ENCODE measurements around the gene DAD1.

GRCh38 chr14:22587247-22587646 is 1.8 kb downstream of the DAD1 start:
- TF ChIP-seq TEAD4 (IDR thresholded peaks at IDR 0.05; ENCODE audit: borderline replicate concordance, insufficient read depth) (no peak), CTCF (IDR thresholded peaks at IDR 0.05) (no peak), JUND (IDR thresholded peaks at IDR 0.05) (no peak), EZH2phosphoT487 (IDR thresholded peaks at IDR 0.05; ENCODE audit: borderline replicate concordance, low read depth) (no peak), POLR2AphosphoS5 (IDR thresholded peaks at IDR 0.05; ENCODE audit: low read depth, low read length) (no peak), EP300 (IDR thresholded peaks at IDR 0.05; ENCODE audit: borderline replicate concordance in 1 of 2, low read depth in 1 of 2, low read length in 1 of 2) (no peak), PBX3 (IDR thresholded peaks at IDR 0.05) (no peak), MAX (IDR thresholded peaks at IDR 0.05; ENCODE audit: low read depth) (no peak), TCF12 (IDR thresholded peaks at IDR 0.05) (no peak), YY1 (IDR thresholded peaks at IDR 0.05; ENCODE audit: low read depth) (no peak), REST (IDR thresholded peaks at IDR 0.05; ENCODE audit: low read depth, low read length) (no peak), USF2 (IDR thresholded peaks at IDR 0.05; ENCODE audit: borderline replicate concordance, low read depth, low read length) (no peak)

Data from SK-N-SH (cell line).